Osteoblast (primary cell): Measurements from ENCODE around the gene HELZ. TPM values are rescaled to one million over a fixed set of nuclear protein-coding genes. Genes with fewer than 3 reads are reported as not detected.

Experiments
- DNase-seq: peaks from one replicate; pipeline ENCODE4 v3.0.0; 2011; ENCODE audit warnings: low spot score, mixed read lengths; ENCODE audit not compliant: insufficient read length; ENCODE audit errors: missing footprints
- H2AFZ ChIP-seq: 2 replicates; pipeline ENCODE4 v1.6.0; 2011; ENCODE audit warnings: mild to moderate bottlenecking, low read length
- H3K27ac ChIP-seq: 2 replicates; pipeline ENCODE4 v1.5.1; 2011; ENCODE audit warnings: mild to moderate bottlenecking, low read depth, low read length, moderate library complexity
- H3K27me3 ChIP-seq: 2 replicates; pipeline ENCODE4 v1.6.0; 2012; ENCODE audit warnings: mild to moderate bottlenecking, control low read depth, inconsistent platforms, low read length, moderate library complexity; ENCODE audit not compliant: insufficient read depth
- H3K36me3 ChIP-seq: 2 replicates; pipeline ENCODE4 v1.5.1; 2011; ENCODE audit warnings: mild to moderate bottlenecking, low read length, control low read depth, moderate library complexity; ENCODE audit not compliant: insufficient read depth
- H3K4me1 ChIP-seq: 2 replicates; pipeline ENCODE4 v1.5.1; 2011; ENCODE audit warnings: mild to moderate bottlenecking, low read length, control low read depth, moderate library complexity; ENCODE audit not compliant: insufficient read depth
- H3K4me2 ChIP-seq: 2 replicates; pipeline ENCODE4 v1.6.0; 2011; ENCODE audit warnings: mild to moderate bottlenecking, low read length; ENCODE audit not compliant: insufficient read depth
- H3K4me3 ChIP-seq: fragments of 200-600 bp; sonication (generic); 3 replicates; pipeline ENCODE4 v1.5.1; 2012; ENCODE audit warnings: mild to moderate bottlenecking, low read length, inconsistent platforms; ENCODE audit not compliant: insufficient read depth
- H3K79me2 ChIP-seq: 2 replicates; pipeline ENCODE4 v1.6.0; 2012; ENCODE audit warnings: mild to moderate bottlenecking, low read length, control low read depth, inconsistent platforms; ENCODE audit not compliant: insufficient read depth
- H3K9me3 ChIP-seq: 2 replicates; pipeline ENCODE4 v1.5.1; 2011; ENCODE audit warnings: low read depth, low read length, control low read depth
- H4K20me1 ChIP-seq: 2 replicates; pipeline ENCODE4 v1.6.0; 2012; ENCODE audit warnings: mild to moderate bottlenecking, low read length, control low read depth; ENCODE audit not compliant: insufficient read depth
- CTCF ChIP-seq: IDR thresholded peaks from 2 replicates; pipeline ENCODE4 v1.5.1; 2011; ENCODE audit warnings: mild to moderate bottlenecking, low read depth, low read length, moderate library complexity; ENCODE audit errors: extremely low read depth
- small RNA-seq: library from RNA; depleted of rRNA; stranded (forward); fragments of <200 nt; gene quantifications from one replicate; pipeline ENCODE3, GENCODE V24; 2012
- total RNA-seq: library from RNA; depleted of rRNA; stranded (reverse); fragments of >200 nt; gene quantifications from 2 replicates; pipeline ENCODE4 v1.2.3, GENCODE V29; 2012

HELZ gene
- total RNA-seq, 1 donor: 56.8 TPM

- Histone ChIP-seq H3K36me3 (no peaks in the 10 kb centered on the region), H3K4me2 (no peak overlapping the region), H3K9me3 (no peaks in the 10 kb centered on the region), H3K4me3 (no peak overlapping the region), H3K79me2 (no peaks in the 10 kb centered on the region), H3K4me1 (no peaks in the 10 kb centered on the region), H4K20me1 (no peaks in the 10 kb centered on the region), H3K27me3 (peaks cover 33% of the 10 kb centered on the region), H2AFZ (no peak overlapping the region), H3K27ac (no peak overlapping the region)
- no peak for TF ChIP-seq CTCF
- DNase-seq: no peak
Observed at GRCh38 chr17:67021196-67021595, 223.8 kb downstream of the HELZ start.

Small RNAs within 50 kb of the gene (small RNA-seq; reads per million reads assigned to genes)
- gene AC007448.1: not detected
- gene RF00393: not detected
- gene RNA5SP447: not detected

Other genes starting within 250 kb of the HELZ start
- gene CACNG1, start 200.6 kb downstream of the HELZ start, total RNA-seq: not detected in 2 replicates
- 22.7 and 24.2 TPM in 2 replicates for gene PSMD12, start 121.4 kb upstream of the HELZ start, total RNA-seq
- 5.0 and 6.2 TPM in 2 replicates for gene PITPNC1, start 132.1 kb upstream of the HELZ start, total RNA-seq